Effector memory CD4-positive, alpha-beta T cell (primary cell): ENCODE data around the gene TEKTIP1.

Experiments
- DNase-seq, 3 donors: peaks; one replicate each; pipeline ENCODE4 v3.0.0-alpha.2; 2020
- H3K27ac ChIP-seq: 2 replicates; pipeline ENCODE4 v1.7.0; 2013; ENCODE audit warnings: mild to moderate bottlenecking, low read length, moderate library complexity; ENCODE audit not compliant: insufficient read depth, poor library complexity, severe bottlenecking
- H3K27me3 ChIP-seq: replicated peaks from 2 replicates; pipeline ENCODE4 v1.7.0; 2013; ENCODE audit warnings: mild to moderate bottlenecking, low read length; ENCODE audit not compliant: insufficient read depth, control insufficient read depth, poor library complexity, severe bottlenecking
- H3K36me3 ChIP-seq: 2 replicates; pipeline ENCODE4 v1.7.0; 2013; ENCODE audit warnings: mild to moderate bottlenecking, low read length, moderate library complexity; ENCODE audit not compliant: control insufficient read depth, insufficient read depth
- H3K4me1 ChIP-seq: 2 replicates; pipeline ENCODE4 v1.7.0; 2013; ENCODE audit warnings: low read length, mild to moderate bottlenecking; ENCODE audit not compliant: control insufficient read depth, insufficient read depth, poor library complexity, severe bottlenecking
- H3K4me3 ChIP-seq: 2 replicates; pipeline ENCODE4 v1.7.0; 2013; ENCODE audit warnings: low read length, low read depth, mild to moderate bottlenecking; ENCODE audit not compliant: insufficient read depth, poor library complexity, severe bottlenecking
- H3K9me3 ChIP-seq: 2 replicates; pipeline ENCODE4 v1.7.0; 2013; ENCODE audit warnings: mild to moderate bottlenecking, low read length, moderate library complexity; ENCODE audit not compliant: control insufficient read depth

The TEKTIP1 gene

DNA sequence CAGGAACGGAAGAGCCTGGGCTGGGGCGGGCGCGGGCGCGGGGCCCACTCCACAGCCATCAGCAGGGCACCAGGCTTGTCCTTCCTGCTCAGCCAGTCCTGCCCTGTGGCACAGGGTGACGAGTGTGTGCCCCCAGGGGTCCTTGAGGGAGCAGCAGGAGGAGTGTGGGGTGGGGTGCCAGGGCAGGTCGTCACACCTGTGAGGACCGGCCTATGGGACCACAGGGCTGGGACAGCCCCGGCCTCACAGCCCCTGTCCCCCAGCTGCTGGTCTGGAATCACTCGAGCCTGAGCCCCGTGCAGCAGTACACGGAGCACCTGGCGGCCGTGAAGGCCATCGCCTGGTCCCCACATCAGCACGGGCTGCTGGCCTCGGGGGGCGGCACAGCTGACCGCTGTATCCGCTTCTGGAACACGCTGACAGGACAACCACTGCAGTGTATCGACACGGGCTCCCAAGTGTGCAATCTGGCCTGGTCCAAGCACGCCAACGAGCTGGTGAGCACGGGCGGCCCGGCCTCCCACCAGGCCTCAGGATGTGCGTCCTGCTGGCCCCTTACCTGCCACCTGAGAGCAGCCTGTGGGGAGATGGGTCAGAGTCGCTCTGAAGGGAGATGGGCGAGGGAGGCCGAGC is 6.7 kb upstream of the TEKTIP1 start:
- H3K27ac ChIP-seq: no peak overlapping the region
- H3K9me3 ChIP-seq: no peaks in the 10 kb centered on the region
- no peak for DNase-seq
- no peaks in the 10 kb centered on the region for H3K4me1 ChIP-seq
- H3K27me3 ChIP-seq: no peaks in the 10 kb centered on the region
- H3K36me3 ChIP-seq: peaks cover 63% of the 10 kb centered on the region
- H3K4me3 ChIP-seq: no peak overlapping the region

DNA sequence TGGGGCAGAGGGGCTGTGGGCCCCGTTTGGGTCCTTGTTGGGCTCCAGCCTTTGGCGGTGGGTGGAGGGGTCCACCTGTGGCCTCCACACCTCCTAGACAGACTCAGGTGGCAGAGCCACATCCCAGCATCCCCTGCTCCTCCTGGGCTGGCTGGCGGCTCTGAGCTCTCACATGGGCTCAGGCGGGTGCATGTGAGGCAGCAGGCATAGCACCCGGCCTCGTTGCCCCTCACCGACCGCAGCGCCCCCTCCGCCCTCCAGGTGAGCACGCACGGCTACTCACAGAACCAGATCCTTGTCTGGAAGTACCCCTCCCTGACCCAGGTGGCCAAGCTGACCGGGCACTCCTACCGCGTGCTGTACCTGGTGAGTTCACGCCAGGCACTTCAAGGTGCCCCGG is 5.9 kb upstream of the TEKTIP1 start:
- Histone ChIP-seq H3K27ac (no peak overlapping the region), H3K4me1 (no peaks in the 10 kb centered on the region), H3K36me3 (peaks cover 62% of the 10 kb centered on the region), H3K27me3 (no peaks in the 10 kb centered on the region), H3K4me3 (no peak overlapping the region), H3K9me3 (no peaks in the 10 kb centered on the region)
- no peak for DNase-seq

DNA sequence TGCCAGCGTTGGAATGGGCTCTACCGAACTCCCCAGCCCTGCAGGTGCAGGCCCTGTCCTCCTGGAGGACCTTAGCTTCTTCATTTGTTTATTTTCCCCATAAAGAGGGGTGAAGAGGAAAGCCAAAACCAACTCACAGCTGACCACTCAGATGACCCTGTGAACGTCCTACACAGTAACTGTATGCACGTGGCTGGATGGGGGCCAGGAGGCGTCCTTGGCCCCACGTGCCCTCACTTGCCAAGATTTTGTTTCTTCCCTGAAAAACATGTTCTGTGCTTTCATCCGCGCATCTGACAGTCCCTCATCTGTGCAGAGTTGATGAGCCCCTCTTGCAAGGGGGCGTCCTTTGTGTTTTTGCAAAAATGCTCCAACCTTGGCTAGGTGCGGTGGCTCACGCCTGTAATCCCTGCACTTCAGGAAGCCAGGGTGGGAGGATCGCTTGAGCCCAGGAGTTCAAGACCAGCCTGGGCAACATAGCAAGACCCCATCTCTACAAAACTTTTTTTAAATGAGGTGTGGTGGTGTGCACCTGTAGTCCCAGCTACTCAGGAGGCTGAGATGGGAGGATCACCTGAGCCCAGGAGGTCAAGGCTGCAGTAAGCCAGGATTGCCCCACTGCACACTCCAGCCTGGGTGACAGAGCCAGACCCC is 5.3 kb upstream of the TEKTIP1 start:
- no peaks in the 10 kb centered on the region for H3K4me1 ChIP-seq
- no peaks in the 10 kb centered on the region for H3K9me3 ChIP-seq
- H3K27ac ChIP-seq: no peak overlapping the region
- no peak overlapping the region for H3K4me3 ChIP-seq
- peaks cover 56% of the 10 kb centered on the region for H3K36me3 ChIP-seq
- DNase-seq: no peak
- no peaks in the 10 kb centered on the region for H3K27me3 ChIP-seq

DNA sequence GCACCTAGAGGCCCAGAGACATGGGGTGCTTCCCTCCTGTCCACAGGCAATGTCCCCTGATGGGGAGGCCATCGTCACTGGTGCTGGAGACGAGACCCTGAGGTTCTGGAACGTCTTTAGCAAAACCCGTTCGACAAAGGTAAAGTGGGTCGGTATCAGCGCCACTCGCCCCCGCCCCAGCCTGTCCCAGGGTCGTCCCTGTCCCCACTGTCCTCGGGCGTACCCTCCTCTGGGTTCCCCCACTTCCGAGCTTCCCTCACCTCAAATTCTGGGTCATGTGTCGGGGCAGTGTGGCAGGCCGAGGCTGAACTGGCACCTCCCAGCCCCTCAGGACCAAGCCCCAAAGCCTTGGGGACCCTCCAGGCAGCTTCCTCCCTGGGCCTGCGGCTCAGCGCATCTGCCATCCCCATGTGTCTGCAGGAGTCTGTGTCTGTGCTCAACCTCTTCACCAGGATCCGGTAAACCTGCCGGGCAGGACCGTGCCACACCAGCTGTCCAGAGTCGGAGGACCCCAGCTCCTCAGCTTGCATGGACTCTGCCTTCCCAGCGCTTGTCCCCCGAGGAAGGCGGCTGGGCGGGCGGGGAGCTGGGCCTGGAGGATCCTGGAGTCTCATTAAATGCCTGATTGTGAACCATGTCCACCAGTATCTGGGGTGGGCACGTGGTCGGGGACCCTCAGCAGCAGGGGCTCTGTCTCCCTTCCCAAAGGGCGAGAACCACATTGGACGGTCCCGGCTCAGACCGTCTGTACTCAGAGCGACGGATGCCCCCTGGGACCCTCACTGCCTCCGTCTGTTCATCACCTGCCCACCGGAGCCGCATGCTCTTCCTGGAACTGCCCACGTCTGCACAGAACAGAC is 4.4 kb upstream of the TEKTIP1 start:
- no peaks in the 10 kb centered on the region for H3K4me1 ChIP-seq
- no peak for DNase-seq
- H3K4me3 ChIP-seq: no peak overlapping the region
- no peak overlapping the region for H3K27ac ChIP-seq
- no peaks in the 10 kb centered on the region for H3K9me3 ChIP-seq
- no peaks in the 10 kb centered on the region for H3K27me3 ChIP-seq
- peaks cover 59% of the 10 kb centered on the region for H3K36me3 ChIP-seq

DNA sequence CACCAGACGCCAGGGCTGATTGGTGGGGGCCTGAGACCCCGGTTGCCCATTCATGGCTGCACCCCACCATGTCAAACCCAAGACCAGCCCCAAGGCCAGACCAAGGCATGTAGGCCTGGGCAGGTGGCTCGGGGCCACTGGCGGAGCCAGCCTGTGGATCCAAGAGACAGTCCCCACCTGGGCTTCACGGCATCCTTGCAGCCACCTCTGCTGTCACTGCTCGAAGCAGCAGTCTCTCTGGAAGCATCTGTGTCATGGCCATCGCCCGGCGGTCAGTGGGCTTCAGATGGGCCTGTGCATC is 3.8 kb upstream of the TEKTIP1 start:
- Histone ChIP-seq H3K27ac (no peak overlapping the region), H3K4me3 (no peak overlapping the region), H3K36me3 (peaks cover 62% of the 10 kb centered on the region), H3K9me3 (no peaks in the 10 kb centered on the region), H3K4me1 (no peaks in the 10 kb centered on the region), H3K27me3 (no peaks in the 10 kb centered on the region)
- no peak for DNase-seq

DNA sequence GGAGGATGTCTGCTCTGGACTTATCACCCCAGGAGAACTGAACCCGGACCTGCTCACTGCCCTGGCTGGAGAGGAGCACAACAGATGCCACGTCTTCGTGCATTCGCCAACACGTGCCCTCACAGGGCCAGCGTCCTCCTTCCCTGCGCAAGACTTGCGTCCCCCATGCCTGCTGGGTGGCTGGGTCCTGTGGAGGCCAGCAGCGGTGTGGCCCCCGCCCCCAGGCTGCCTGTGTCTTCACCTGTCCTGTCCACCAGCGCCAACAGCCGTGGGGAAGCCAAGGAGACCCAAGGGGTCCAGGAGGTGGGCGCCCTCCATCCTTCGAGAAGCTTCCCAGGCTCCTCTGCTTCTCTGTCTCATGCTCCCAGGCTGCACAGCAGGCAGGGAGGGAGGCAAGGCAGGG is 3.4 kb upstream of the TEKTIP1 start:
- H3K4me3 ChIP-seq: no peak overlapping the region
- DNase-seq: no peak
- H3K36me3 ChIP-seq: peaks cover 62% of the 10 kb centered on the region
- H3K27me3 ChIP-seq: no peaks in the 10 kb centered on the region
- H3K27ac ChIP-seq: no peak overlapping the region
- H3K9me3 ChIP-seq: no peaks in the 10 kb centered on the region
- H3K4me1 ChIP-seq: no peaks in the 10 kb centered on the region

DNA sequence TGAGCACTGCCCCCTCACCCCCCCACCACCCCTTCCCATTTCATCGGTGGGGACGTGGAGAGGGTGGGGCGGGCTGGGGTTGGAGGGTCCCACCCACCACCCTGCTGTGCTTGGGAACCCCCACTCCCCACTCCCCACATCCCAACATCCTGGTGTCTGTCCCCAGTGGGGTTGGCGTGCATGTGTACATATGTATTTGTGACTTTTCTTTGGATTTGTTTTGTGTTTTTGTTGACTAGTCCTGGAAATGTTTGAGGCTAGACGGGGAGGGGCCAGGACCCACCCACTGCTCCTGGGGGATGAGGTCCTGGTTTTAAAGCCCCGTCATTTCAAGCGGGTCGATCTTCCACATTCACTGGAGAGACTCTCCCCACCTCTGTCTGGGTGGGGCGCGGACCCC is 3.0 kb upstream of the TEKTIP1 start:
- H3K27me3 ChIP-seq: no peaks in the 10 kb centered on the region
- H3K36me3 ChIP-seq: peaks cover 59% of the 10 kb centered on the region
- H3K4me3 ChIP-seq: no peak overlapping the region
- H3K9me3 ChIP-seq: no peaks in the 10 kb centered on the region
- no peak for DNase-seq
- H3K27ac ChIP-seq: no peak overlapping the region
- no peaks in the 10 kb centered on the region for H3K4me1 ChIP-seq

DNA sequence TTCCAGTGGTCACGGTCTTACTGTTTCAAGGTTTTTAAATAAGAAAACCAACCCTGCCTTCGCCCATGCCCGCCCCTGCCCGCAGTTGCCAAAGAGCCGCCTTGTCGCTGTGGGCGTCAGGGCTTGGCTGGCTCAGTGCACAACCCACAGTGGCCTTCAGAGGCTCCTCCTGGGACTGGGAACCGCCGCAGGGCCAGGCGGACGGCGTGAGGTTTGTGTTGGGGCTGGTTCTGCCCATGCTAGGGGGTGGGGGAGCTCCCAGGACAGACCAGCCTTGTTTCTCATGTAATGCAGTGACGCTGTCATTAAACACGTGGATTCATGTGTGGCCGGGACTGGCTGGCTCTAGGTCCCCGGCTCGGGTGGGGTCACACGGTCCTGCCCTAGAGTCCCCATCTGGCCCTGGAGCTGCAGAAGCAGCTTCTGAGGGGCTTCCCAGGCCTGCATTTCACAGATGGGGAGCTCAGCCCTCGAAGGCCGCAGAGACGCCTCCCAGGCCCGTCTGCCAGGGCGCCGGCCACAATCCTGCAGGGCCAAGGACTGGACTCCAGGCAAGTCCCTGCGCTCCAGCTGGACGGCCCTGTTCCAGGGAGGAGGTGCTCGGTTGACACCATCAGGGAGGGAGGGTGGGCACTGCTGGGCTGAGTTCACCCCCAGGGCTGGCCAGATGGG is 2.4 kb upstream of the TEKTIP1 start:
- no peaks in the 10 kb centered on the region for H3K27me3 ChIP-seq
- no peak overlapping the region for H3K27ac ChIP-seq
- no peaks in the 10 kb centered on the region for H3K4me1 ChIP-seq
- DNase-seq: no peak
- no peaks in the 10 kb centered on the region for H3K9me3 ChIP-seq
- no peak overlapping the region for H3K4me3 ChIP-seq
- peaks cover 53% of the 10 kb centered on the region for H3K36me3 ChIP-seq

DNA sequence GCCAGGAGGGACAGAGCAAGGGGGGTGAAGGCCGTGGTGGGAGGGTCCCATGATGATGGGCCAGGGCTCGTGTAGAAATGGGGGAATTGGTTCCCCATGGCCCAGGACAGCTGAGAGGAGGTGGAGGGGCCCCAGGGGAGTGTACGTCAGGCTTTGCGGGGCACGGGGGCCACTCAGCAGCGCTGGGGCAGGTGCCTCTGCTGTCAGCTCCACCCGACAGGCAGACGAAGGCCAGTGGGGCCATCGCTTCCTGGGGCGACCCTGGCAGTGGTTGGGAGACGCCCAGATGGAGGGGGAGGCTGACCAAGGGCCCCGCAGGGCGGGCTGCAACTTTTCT is 1.9 kb upstream of the TEKTIP1 start:
- Histone ChIP-seq H3K4me3 (no peak overlapping the region), H3K27me3 (no peaks in the 10 kb centered on the region), H3K27ac (no peak overlapping the region), H3K4me1 (no peaks in the 10 kb centered on the region), H3K36me3 (peaks cover 48% of the 10 kb centered on the region), H3K9me3 (no peaks in the 10 kb centered on the region)
- DNase-seq: no peak
